Vagina (tissue), 2 donors: ENCODE data around the gene ANKS1A. TPM values are rescaled to one million over a fixed set of nuclear protein-coding genes. Genes with fewer than 3 reads are reported as not detected.

Source experiments
- DNase-seq, 2 donors: peaks; one replicate each; pipeline ENCODE4 v3.0.0-alpha.2; 2017; ENCODE audit errors: extremely low spot score in 2 of 2
- H3K27ac ChIP-seq: fragments of 200-600 bp; sonication (generic); one replicate; pipeline ENCODE4 v1.5.1; 2019
- H3K27me3 ChIP-seq: fragments of 200-600 bp; sonication (generic); one replicate; pipeline ENCODE4 v1.5.1; 2019
- H3K36me3 ChIP-seq, 2 donors: fragments of 200-600 bp; sonication (generic); one replicate each; pipeline ENCODE4 v1.5.1; 2017 to 2019
- H3K4me1 ChIP-seq: fragments of 200-600 bp; sonication (generic); one replicate; pipeline ENCODE4 v1.5.1; 2019
- H3K4me3 ChIP-seq, 2 donors: fragments of 200-600 bp; sonication (generic); 1 replicate in 1 of 2; 2 replicates in 1 of 2; pipeline ENCODE4 v1.5.1; 2016 to 2019
- H3K9me3 ChIP-seq: fragments of 200-600 bp; sonication (generic); one replicate; pipeline ENCODE4 v1.5.1; 2019
- POLR2A ChIP-seq, 2 donors: fragments of 450-650 bp; IDR thresholded peaks; one replicate each; pipeline ENCODE4 v1.6.1; 2017; ENCODE audit warnings: antibody characterized with exemption in 2 of 2, mild to moderate bottlenecking in 2 of 2, moderate library complexity in 2 of 2
- POLR2AphosphoS5 ChIP-seq, 2 donors: sonication (generic); formaldehyde crosslinking; IDR thresholded peaks; one replicate each; pipeline ENCODE4 v1.9.0; 2017; ENCODE audit warnings: antibody characterized with exemption in 2 of 2, mild to moderate bottlenecking in 2 of 2, low read depth in 1 of 2; ENCODE audit not compliant: insufficient read depth in 1 of 2
- intact Hi-C: fragments of 100-400 bp; cut with DNase I; formaldehyde crosslinking; loops from one replicate; pipeline ENCODE4 v1.15.1; 2023
- total RNA-seq: library from RNA; depleted of rRNA; stranded (reverse); fragments of >200 nt; gene quantifications from one replicate; pipeline ENCODE4 v1.2.3, GENCODE V29; 2016
- TF ChIP-seq, protein P1 (sequence below), 3 experiments: fragments of 450-650 bp in 2 of 3; fragments of 200-600 bp in 1 of 3; sonication (generic) in 1 of 3; IDR thresholded peaks; one replicate each; pipeline ENCODE4 v1.5.1; 2017 to 2019; ENCODE audit warnings: antibody characterized with exemption in 3 of 3, mild to moderate bottlenecking in 2 of 3, moderate library complexity in 2 of 3

Gene ANKS1A
- total RNA-seq, 1 donor from 2014 or later: 24.3 TPM

DNA sequence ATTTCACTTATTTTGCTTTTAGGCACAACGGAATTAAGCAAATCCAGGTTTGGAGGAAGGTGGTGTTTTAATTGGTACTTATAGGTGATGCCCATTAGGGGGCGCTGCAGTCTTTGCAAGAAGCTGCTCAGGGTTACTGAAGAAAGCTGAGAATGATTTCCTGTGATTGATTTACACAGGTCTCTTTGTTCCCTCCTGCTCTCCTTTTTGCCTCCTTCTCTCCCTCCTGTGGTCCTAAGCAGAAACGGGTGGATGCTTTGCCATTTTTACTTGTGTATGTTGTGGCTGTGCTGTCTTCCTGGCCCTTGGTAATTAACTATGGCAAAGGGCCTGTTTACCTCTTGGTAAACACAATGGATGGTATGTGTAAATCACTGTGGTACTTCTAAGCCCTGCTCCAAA, 97.8 kb downstream of the ANKS1A start:
- Histone ChIP-seq H3K4me3 (no peak overlapping the region), H3K27ac (no peak overlapping the region), H3K4me1 (no peaks in the 10 kb centered on the region), H3K36me3 (peaks cover 0 to 45% of the 10 kb centered on the region in 2 donors), H3K9me3 (no peaks in the 10 kb centered on the region), H3K27me3 (no peaks in the 10 kb centered on the region)
- DNase-seq: no peak
- TF ChIP-seq, protein P1, sequence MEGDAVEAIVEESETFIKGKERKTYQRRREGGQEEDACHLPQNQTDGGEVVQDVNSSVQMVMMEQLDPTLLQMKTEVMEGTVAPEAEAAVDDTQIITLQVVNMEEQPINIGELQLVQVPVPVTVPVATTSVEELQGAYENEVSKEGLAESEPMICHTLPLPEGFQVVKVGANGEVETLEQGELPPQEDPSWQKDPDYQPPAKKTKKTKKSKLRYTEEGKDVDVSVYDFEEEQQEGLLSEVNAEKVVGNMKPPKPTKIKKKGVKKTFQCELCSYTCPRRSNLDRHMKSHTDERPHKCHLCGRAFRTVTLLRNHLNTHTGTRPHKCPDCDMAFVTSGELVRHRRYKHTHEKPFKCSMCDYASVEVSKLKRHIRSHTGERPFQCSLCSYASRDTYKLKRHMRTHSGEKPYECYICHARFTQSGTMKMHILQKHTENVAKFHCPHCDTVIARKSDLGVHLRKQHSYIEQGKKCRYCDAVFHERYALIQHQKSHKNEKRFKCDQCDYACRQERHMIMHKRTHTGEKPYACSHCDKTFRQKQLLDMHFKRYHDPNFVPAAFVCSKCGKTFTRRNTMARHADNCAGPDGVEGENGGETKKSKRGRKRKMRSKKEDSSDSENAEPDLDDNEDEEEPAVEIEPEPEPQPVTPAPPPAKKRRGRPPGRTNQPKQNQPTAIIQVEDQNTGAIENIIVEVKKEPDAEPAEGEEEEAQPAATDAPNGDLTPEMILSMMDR (IDR thresholded peaks at IDR 0.05): peak; percentile 80 to 81 (median 81)
- TF ChIP-seq POLR2A (IDR thresholded peaks at IDR 0.05) (no peak), POLR2AphosphoS5 (IDR thresholded peaks at IDR 0.05; ENCODE audit: insufficient read depth in 1 of 2, low read depth in 1 of 2) (peak in 1 of 2 donors; percentile 62)
- intact Hi-C loops: loop anchor here (5.0 kb wide), 1 partner anchor 155 kb away; the partner anchor contains the start of gene TCP11

DNA sequence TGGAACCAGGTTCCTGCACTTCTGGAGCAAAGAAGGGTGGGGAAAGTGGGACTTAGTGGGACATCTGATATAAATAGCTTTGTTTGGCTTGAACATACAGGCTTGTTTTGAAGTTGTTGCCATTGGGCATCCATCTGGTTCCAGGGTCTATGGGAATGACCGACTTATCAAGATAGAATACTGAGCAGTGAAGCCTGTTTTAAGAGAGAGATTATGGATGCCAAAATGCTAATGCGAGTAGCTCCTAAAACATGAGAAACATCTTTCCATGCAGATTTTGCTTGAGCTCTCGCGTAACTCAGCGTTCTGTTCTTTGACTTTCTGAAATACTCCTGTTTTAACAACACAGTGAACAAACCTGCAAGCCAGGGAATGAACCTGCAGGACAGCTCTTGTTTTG, 98.5 kb downstream of the ANKS1A start:
- no peaks in the 10 kb centered on the region for H3K9me3 ChIP-seq
- no peaks in the 10 kb centered on the region for H3K4me1 ChIP-seq
- peaks cover 0 to 49% of the 10 kb centered on the region in 2 donors for H3K36me3 ChIP-seq
- no peak for DNase-seq
- intact Hi-C loops: loop anchor here (5.0 kb wide), 1 partner anchor 155 kb away; the partner anchor contains the start of gene TCP11
- no peaks in the 10 kb centered on the region for H3K27me3 ChIP-seq
- H3K27ac ChIP-seq: no peak overlapping the region
- no peak overlapping the region for H3K4me3 ChIP-seq
- TF ChIP-seq, protein P1 (IDR thresholded peaks at IDR 0.05): no peak
- TF ChIP-seq POLR2A (IDR thresholded peaks at IDR 0.05) (no peak), POLR2AphosphoS5 (IDR thresholded peaks at IDR 0.05; ENCODE audit: insufficient read depth in 1 of 2, low read depth in 1 of 2) (no peak)

DNA sequence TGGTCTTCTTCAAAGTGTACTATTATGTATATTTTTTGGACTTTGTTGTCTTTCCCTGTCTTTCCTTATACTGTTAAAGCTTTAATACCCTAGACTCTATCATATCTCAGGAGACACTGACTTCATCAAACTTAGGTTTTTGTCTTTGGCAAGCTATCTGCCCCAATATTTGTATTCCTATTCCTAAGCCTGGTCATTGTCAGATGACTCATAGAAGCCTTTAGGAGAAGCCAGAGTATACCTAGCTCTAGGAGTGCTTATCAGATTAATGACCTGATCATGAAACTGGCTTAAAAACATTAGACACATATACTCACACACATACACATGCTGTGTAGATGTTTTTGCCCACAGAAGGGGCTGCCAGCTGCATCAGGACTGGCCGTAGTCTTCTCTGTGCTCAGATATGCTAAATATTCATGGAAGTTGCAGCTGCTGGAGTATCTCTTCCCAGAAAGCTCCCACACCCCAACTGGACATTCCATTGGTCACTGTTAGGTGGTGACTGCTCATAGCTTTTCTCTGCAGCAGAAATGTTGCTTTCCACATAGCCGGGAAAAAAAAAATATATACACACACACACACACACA, 102.0 kb downstream of the ANKS1A start:
- intact Hi-C loops: no loop called here
- Histone ChIP-seq H3K27ac (no peak overlapping the region), H3K9me3 (no peaks in the 10 kb centered on the region), H3K36me3 (peaks cover 0 to 39% of the 10 kb centered on the region in 2 donors), H3K27me3 (no peaks in the 10 kb centered on the region), H3K4me1 (no peaks in the 10 kb centered on the region), H3K4me3 (no peak overlapping the region)
- TF ChIP-seq POLR2A (IDR thresholded peaks at IDR 0.05): no peak
- TF ChIP-seq, protein P1 (IDR thresholded peaks at IDR 0.05): no peak
- TF ChIP-seq POLR2AphosphoS5 (IDR thresholded peaks at IDR 0.05; ENCODE audit: insufficient read depth in 1 of 2, low read depth in 1 of 2): no peak
- DNase-seq: no peak

DNA sequence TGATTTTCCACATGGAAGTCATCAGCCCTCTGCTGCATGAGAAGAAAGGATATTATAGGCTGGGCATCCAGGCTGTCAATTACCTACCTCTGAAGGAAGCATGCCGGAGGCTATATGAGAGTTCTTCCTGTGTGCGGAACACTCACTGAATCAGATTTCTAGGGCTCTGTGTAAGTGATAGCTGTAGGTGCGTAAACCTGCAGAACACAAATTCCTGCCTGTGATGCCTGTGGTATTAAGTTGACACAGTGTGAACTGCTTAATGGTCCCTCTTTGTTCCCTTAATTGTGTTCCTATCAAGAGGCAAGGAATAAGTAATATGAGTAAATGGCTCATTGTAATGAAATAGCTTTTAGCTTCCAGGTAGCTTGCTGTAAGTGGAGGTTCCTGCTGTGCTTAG, 103.3 kb downstream of the ANKS1A start:
- intact Hi-C loops: no loop called here
- peaks cover 0 to 39% of the 10 kb centered on the region in 2 donors for H3K36me3 ChIP-seq
- no peaks in the 10 kb centered on the region for H3K4me1 ChIP-seq
- no peak for DNase-seq
- no peaks in the 10 kb centered on the region for H3K9me3 ChIP-seq
- no peak overlapping the region for H3K27ac ChIP-seq
- H3K4me3 ChIP-seq: no peak overlapping the region
- no peaks in the 10 kb centered on the region for H3K27me3 ChIP-seq
- TF ChIP-seq POLR2AphosphoS5 (IDR thresholded peaks at IDR 0.05; ENCODE audit: insufficient read depth in 1 of 2, low read depth in 1 of 2): no peak

DNA sequence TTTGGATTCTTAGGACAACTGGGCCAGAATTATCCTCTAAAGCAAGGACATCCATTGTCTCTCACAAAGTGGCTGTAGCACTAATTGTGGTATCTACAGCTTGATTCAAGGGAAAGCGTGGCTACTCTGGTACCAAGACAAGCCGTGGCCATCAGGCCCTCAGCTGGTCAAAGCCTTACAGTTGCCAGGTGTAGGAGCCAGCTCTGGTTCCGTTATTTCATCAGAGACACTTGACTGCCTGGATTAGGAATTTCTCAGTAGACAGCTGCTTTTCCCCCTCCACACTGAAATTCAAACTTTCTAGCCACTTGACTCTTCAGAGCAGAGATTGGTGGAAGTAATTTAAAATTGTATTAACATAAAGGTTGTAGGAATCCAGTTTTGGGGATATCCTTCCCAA, 104.2 kb downstream of the ANKS1A start:
- Histone ChIP-seq H3K9me3 (no peaks in the 10 kb centered on the region), H3K4me1 (no peaks in the 10 kb centered on the region), H3K27me3 (no peaks in the 10 kb centered on the region), H3K36me3 (peaks cover 0 to 39% of the 10 kb centered on the region in 2 donors), H3K4me3 (no peak overlapping the region), H3K27ac (no peak overlapping the region)
- TF ChIP-seq, protein P1 (IDR thresholded peaks at IDR 0.05): no peak
- TF ChIP-seq POLR2AphosphoS5 (IDR thresholded peaks at IDR 0.05; ENCODE audit: insufficient read depth in 1 of 2, low read depth in 1 of 2) (no peak), POLR2A (IDR thresholded peaks at IDR 0.05) (no peak)
- intact Hi-C loops: no loop called here
- no peak for DNase-seq
